Central memory CD4-positive, alpha-beta T cell (primary cell): ENCODE measurements around the gene SNX24.

Experiments used
- DNase-seq: peaks from one replicate; pipeline ENCODE4 v3.0.0; 2022

SNX24 gene

GRCh38 chr5:123035360-123035917, 190.0 kb downstream of the SNX24 start:
- DNase-seq: no peak

GRCh38 chr5:123035918-123036390, 190.5 kb downstream of the SNX24 start:
- DNase-seq: no peak

DNA sequence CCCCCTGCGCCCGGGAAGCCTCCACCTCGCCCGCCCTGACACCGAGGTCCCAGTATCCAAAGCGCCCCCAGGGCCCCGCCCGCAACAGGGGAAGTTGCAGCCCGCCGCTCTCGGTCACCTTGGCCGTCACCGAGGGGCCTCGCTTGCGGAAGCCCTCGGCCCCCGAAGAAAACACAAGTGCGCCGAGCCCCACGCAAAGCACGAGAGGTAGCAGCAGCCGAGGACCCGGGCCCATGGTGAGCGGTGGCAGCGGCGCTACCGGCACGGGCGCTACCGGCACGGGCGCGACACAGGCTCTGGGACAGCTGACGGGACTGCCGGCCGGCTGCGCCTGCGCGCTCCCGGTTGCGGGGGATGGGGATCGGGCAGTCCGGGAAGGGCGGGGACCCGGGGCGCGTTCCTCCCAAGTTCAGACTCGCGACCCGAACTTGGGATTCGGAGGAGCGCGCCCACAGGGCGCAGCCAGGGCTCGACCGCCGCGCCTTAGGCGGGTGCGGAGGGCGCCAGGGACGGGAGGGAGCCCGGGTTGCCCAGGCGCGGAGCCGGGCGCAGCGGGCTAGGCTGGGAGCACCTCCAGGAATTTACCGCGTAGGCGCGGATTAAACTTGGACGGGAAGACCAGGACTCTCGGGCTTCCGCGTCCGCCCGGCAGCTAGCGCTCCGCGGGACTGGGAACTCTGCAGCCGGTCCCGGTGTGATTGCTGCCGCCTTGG, 191.1 kb downstream of the SNX24 start, which contains the start of gene PPIC:
PPIC (minus strand) TSS at position 335 of the 713 bp plus-strand sequence; CDS start at position 235, 100 bp downstream.
- no peak for DNase-seq

GRCh38 chr5:123037104-123037418, 191.6 kb downstream of the SNX24 start:
- no peak for DNase-seq

DNA sequence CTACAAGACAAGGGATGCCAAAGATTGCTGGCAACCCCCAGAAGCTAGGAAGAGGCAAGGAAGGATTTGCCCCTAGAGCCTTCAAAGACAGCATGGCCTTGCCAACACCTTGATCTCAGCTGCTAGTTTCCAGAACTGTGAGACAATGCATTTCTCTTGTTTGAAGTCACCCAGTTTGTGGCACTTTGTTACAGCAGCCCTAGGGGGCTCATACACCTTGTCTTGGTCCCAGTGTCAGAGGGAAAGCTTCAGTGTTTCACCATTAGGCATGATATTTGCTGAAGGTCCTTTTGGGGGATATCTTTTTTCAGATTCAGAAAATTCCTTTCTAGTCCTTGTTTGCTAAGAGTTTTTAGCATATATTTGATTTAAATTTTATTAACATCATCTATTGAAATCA, 194.3 kb downstream of the SNX24 start:
- no peak for DNase-seq

GRCh38 chr5:123044926-123045617, 199.7 kb downstream of the SNX24 start:
- DNase-seq: no peak

GRCh38 chr5:123046222-123046621, 200.8 kb downstream of the SNX24 start:
- DNase-seq: no peak

DNA sequence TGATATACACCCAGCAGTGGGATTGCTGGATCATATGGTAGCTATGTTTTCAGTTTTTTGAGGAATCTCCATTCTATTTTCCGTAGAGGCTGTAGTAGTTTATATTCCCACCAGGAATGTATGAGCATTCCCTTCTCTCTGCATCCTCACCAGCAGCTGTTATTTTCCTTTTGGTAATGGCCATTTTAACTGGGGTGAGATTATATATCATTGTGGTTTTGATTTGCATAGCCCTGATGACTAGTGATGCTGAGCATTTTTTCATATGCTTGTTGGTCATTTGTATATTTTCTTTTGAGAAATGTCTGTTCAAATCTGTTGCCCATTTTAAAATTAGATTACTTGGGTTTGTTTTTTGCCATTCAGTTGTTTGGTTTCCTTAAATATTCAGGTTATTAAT, 202.3 kb downstream of the SNX24 start:
- no peak for DNase-seq

- no peak for DNase-seq
These were observed 205.8 kb downstream of the SNX24 start for GRCh38 chr5:123051206-123051605.
